ENCODE measurements around the gene CD5L. TPM values are rescaled to one million over a fixed set of nuclear protein-coding genes. Genes with fewer than 3 reads are reported as not detected.

Gene CD5L
- total and polyA plus RNA-seq, 11 donors = 0.04 to 1.4 (median 0.54) TPM; not detected in 3

DNA sequence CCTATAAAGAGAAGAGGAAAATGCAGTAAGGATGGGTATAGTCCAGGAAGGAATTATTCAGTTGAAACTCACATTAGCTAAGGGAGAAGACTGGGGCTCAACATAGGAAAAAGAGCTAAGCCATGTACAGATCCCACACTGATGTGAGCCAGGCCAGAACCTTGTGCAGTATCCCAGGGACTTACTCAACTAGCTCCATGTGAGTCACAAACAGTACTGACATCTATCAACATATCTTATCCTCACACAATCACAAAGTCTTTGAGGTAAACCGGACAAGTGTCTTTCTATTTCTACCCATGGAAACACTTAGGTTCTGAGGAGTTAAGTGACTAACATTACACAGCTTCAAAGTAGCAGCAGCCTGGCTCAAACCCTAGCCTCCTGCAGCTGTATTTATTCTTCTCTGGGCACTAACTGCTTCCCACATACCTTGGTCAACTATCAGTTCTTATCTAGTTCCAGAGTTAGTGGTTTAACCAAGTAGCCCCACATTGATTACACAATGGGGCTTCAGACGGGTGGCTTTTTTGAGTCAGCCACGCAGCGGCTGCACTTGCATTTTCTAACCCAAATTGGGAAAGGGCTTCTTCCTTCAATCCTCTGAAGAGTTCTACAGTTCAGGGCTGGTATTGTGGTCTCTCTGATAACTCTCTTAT is 9.5 kb downstream of the CD5L start:
- intact Hi-C loops (cut with DNase I) = no loop called here
- ATAC-seq (no peak), DNase-seq (no peak)
- no peak overlapping the region for H3K27ac ChIP-seq
- TF ChIP-seq, protein P1, sequence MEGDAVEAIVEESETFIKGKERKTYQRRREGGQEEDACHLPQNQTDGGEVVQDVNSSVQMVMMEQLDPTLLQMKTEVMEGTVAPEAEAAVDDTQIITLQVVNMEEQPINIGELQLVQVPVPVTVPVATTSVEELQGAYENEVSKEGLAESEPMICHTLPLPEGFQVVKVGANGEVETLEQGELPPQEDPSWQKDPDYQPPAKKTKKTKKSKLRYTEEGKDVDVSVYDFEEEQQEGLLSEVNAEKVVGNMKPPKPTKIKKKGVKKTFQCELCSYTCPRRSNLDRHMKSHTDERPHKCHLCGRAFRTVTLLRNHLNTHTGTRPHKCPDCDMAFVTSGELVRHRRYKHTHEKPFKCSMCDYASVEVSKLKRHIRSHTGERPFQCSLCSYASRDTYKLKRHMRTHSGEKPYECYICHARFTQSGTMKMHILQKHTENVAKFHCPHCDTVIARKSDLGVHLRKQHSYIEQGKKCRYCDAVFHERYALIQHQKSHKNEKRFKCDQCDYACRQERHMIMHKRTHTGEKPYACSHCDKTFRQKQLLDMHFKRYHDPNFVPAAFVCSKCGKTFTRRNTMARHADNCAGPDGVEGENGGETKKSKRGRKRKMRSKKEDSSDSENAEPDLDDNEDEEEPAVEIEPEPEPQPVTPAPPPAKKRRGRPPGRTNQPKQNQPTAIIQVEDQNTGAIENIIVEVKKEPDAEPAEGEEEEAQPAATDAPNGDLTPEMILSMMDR (IDR thresholded peaks at IDR 0.05) = no peak
- TF ChIP-seq POLR2A (IDR thresholded peaks at IDR 0.05) = no peak
- no peaks in the 10 kb centered on the region for H3K9me3 ChIP-seq
- no peaks in the 10 kb centered on the region for H3K36me3 ChIP-seq
- no peaks in the 10 kb centered on the region for H3K4me1 ChIP-seq
- 61 to 75% (median 67%) methylated on average over 4 of the region's 4 CpGs for WGBS, 4 donors
- no peak overlapping the region for H3K4me3 ChIP-seq
- H3K27me3 ChIP-seq = peaks cover 0 to 7% (median 0%) of the 10 kb centered on the region in 9 donors

DNA sequence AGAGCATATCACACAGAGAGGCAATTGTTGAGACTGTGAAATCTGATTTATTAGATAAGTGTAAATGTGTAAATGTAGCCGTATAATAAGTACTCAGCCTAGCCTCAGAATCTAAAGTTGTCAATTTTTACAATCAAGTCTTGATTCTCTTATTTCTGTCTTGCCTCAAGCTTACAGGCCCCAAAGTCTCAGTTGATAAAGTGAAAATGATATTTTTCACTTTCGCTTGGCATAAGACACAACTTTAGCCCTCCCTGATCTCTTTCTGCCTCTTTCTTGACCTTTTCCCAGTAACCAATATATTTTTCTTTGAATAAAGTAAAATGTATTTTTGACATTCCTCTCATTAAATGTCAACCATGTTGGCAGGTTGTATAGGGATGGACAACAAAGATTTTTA is 10.7 kb downstream of the CD5L start:
- H3K36me3 ChIP-seq = no peaks in the 10 kb centered on the region
- WGBS, 4 donors = 80 to 88% (median 81%) methylated on average over 2 of the region's 2 CpGs
- intact Hi-C loops (cut with DNase I) = no loop called here
- ATAC-seq (no peak), DNase-seq (no peak)
- no peak overlapping the region for H3K27ac ChIP-seq
- H3K4me1 ChIP-seq = no peaks in the 10 kb centered on the region
- H3K27me3 ChIP-seq = peaks cover 0 to 2% (median 0%) of the 10 kb centered on the region in 9 donors
- no peaks in the 10 kb centered on the region for H3K9me3 ChIP-seq
- TF ChIP-seq POLR2A (IDR thresholded peaks at IDR 0.05) = no peak
- TF ChIP-seq, protein P1 (IDR thresholded peaks at IDR 0.05) = no peak
- no peak overlapping the region for H3K4me3 ChIP-seq

DNA sequence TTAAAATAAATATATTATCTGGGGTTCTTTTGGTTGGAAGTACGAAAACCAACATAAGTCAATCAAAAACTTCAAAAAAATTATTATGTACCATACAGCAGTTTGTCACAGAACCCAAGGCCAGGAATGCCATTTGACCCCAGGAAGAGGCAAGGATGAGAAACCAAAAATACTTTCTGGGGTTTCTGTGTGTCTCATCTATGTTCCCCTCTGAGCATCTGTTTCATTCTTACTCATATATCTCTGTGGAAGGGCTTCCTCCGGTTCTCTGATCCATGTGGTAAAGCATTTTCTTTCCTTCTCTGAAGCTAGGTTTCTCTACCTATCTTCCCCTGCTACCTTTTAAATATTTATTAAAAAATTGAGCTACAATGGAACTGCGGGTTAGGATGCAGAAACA is 11.9 kb downstream of the CD5L start:
- 75 to 87% (median 81%) methylated on average over 3 of the region's 3 CpGs for WGBS, 4 donors
- H3K4me1 ChIP-seq = no peaks in the 10 kb centered on the region
- intact Hi-C loops (cut with DNase I) = no loop called here
- H3K36me3 ChIP-seq = no peaks in the 10 kb centered on the region
- DNase-seq (no peak), ATAC-seq (no peak)
- no peak overlapping the region for H3K27ac ChIP-seq
- H3K27me3 ChIP-seq = no peaks in the 10 kb centered on the region
- TF ChIP-seq POLR2A (IDR thresholded peaks at IDR 0.05) = no peak
- TF ChIP-seq, protein P1 (IDR thresholded peaks at IDR 0.05) = no peak
- no peak overlapping the region for H3K4me3 ChIP-seq
- no peaks in the 10 kb centered on the region for H3K9me3 ChIP-seq

DNA sequence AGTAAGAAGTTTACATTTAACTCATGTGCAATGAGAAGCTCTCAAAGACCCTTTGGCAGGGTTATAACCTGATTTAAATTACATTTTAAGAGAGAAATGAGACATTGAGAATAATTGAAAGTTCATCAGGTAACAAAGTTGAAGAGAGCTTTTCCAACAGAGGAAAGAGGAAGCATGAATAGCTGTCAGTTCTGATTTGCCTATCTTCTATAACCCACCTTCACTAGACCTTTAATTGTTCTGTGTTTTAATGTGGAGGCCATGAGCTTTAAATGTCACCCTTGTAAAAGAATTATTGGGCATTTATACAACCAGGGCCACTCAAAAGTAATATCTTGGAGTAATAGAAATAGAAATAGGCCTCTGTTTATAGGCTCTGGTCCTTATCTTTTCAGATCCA is 12.4 kb downstream of the CD5L start:
- no peak for TF ChIP-seq POLR2A (IDR thresholded peaks at IDR 0.05)
- TF ChIP-seq, protein P1 (IDR thresholded peaks at IDR 0.05) = no peak
- Histone ChIP-seq H3K27ac (no peak overlapping the region), H3K4me3 (no peak overlapping the region), H3K4me1 (no peaks in the 10 kb centered on the region), H3K36me3 (no peaks in the 10 kb centered on the region), H3K9me3 (no peaks in the 10 kb centered on the region), H3K27me3 (no peaks in the 10 kb centered on the region)
- intact Hi-C loops (cut with DNase I) = no loop called here
- DNase-seq = no peak
- ATAC-seq = no peak

All from heart left ventricle (tissue), 16 donors.